Tibial artery (tissue), 4 donors: Measurements from ENCODE around the gene MEIS1.

Source experiments
- DNase-seq, 2 donors: peaks; one replicate each; pipeline ENCODE4 v3.0.0-alpha.2; 2019
- H3K27ac ChIP-seq, 2 donors: fragments of 200-600 bp; sonication (generic) in 1 of 2; 1 replicate in 1 of 2; 2 replicates in 1 of 2; pipeline ENCODE4 v1.5.1; 2018 to 2019; ENCODE audit warnings: mild to moderate bottlenecking in 1 of 2
- H3K27me3 ChIP-seq, 2 donors: fragments of 200-600 bp; sonication (generic) in 1 of 2; one replicate each; pipeline versions ENCODE4 v1.5.1 to v1.6.0; 2016 to 2019
- H3K36me3 ChIP-seq, 3 donors: fragments of 200-600 bp; sonication (generic) in 2 of 3; one replicate each; pipeline ENCODE4 v1.5.1; 2016 to 2019; ENCODE audit warnings: mild to moderate bottlenecking in 2 of 3
- H3K4me1 ChIP-seq, 4 donors: fragments of 200-600 bp; sonication (generic) in 2 of 4; 1 replicate in 3 of 4; 2 replicates in 1 of 4; pipeline ENCODE4 v1.5.1; 2016 to 2019
- H3K4me3 ChIP-seq, 2 donors: fragments of 200-600 bp; sonication (generic) in 1 of 2; 1 replicate in 1 of 2; 2 replicates in 1 of 2; pipeline ENCODE4 v1.5.1; 2018 to 2019; ENCODE audit warnings: mild to moderate bottlenecking in 2 of 2
- H3K9me3 ChIP-seq, 3 donors: fragments of 200-600 bp; sonication (generic) in 1 of 3; one replicate each; pipeline ENCODE4 v1.5.1; 2016 to 2019
- intact Hi-C: fragments of 100-400 bp; cut with DNase I; formaldehyde crosslinking; loops from one replicate; pipeline ENCODE4 v1.15.0; 2023; ENCODE audit warnings: low total_unique reads
- TF ChIP-seq, protein P1 (sequence below), 2 experiments: fragments of 200-600 bp in 1 of 2; fragments of 450-650 bp in 1 of 2; IDR thresholded peaks; one replicate each; pipeline ENCODE4 v1.5.1; 2017 to 2019; ENCODE audit warnings: antibody characterized with exemption in 2 of 2, mild to moderate bottlenecking in 1 of 2, moderate library complexity in 1 of 2

MEIS1 gene

DNA sequence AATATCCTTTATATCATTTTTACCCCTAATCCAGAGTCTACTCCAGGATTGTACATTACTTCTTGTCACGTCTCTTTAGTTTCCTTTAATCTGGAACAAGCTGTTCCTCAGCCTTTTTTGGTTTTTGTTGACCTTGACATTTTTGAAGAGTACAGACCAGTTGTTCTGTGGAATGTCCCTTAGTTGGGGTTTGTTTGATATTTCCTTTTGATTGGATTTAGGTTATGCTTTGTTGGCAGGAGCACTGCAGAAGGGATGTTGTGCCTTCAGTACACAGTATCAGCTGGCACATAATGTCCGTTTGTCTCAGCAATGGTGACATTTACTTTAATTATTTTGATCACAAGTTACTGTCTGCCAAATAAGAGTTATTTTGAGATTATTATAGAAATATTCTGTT, 160.6 kb downstream of the MEIS1 start:
- H3K36me3 ChIP-seq: no peaks in the 10 kb centered on the region
- TF ChIP-seq, protein P1, sequence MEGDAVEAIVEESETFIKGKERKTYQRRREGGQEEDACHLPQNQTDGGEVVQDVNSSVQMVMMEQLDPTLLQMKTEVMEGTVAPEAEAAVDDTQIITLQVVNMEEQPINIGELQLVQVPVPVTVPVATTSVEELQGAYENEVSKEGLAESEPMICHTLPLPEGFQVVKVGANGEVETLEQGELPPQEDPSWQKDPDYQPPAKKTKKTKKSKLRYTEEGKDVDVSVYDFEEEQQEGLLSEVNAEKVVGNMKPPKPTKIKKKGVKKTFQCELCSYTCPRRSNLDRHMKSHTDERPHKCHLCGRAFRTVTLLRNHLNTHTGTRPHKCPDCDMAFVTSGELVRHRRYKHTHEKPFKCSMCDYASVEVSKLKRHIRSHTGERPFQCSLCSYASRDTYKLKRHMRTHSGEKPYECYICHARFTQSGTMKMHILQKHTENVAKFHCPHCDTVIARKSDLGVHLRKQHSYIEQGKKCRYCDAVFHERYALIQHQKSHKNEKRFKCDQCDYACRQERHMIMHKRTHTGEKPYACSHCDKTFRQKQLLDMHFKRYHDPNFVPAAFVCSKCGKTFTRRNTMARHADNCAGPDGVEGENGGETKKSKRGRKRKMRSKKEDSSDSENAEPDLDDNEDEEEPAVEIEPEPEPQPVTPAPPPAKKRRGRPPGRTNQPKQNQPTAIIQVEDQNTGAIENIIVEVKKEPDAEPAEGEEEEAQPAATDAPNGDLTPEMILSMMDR (IDR thresholded peaks at IDR 0.05): no peak

GRCh38 chr2:66596256-66596655, 161.3 kb downstream of the MEIS1 start:
- H3K27ac ChIP-seq: no peak overlapping the region
- intact Hi-C loops: no loop called here

More for the DNA sequence above, 160.6 kb downstream of the MEIS1 start:
- Histone ChIP-seq H3K4me3 (no peak overlapping the region), H3K9me3 (no peaks in the 10 kb centered on the region), H3K4me1 (peaks cover 0 to 11% (median 0%) of the 10 kb centered on the region in 4 donors), H3K27ac (no peak overlapping the region), H3K27me3 (no peaks in the 10 kb centered on the region)
- intact Hi-C loops: no loop called here
- no peak for DNase-seq

DNA sequence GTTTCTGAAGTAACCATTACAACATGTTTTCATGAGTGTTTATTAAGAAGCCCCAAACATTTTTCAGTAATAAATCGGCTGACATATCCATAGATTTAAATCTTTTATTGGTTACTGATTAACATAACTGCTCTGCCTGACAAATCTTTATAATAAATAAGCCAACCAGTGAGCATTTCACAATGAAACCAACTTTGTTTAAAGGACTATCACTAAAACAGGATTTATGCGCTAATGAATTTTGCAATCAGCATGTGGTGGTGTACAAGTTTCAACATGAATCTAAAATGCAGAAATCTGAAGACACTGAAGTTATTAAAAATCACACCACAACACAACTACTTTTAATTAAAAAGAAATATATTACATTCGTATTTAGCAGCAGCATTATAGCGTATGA, 166.7 kb downstream of the MEIS1 start:
- H3K4me3 ChIP-seq: no peak overlapping the region
- H3K4me1 ChIP-seq: no peaks in the 10 kb centered on the region
- no peaks in the 10 kb centered on the region for H3K36me3 ChIP-seq
- H3K27ac ChIP-seq: no peak overlapping the region
- no peak for DNase-seq
- no peaks in the 10 kb centered on the region for H3K27me3 ChIP-seq
- no peaks in the 10 kb centered on the region for H3K9me3 ChIP-seq
- intact Hi-C loops: no loop called here
- TF ChIP-seq, protein P1 (IDR thresholded peaks at IDR 0.05): no peak

More at GRCh38 chr2:66596256-66596655, 161.3 kb downstream of the MEIS1 start:
- H3K27me3 ChIP-seq: no peaks in the 10 kb centered on the region
- TF ChIP-seq, protein P1 (IDR thresholded peaks at IDR 0.05): no peak
- no peak overlapping the region for H3K4me3 ChIP-seq
- no peaks in the 10 kb centered on the region for H3K9me3 ChIP-seq
- H3K4me1 ChIP-seq: peaks cover 0 to 11% (median 0%) of the 10 kb centered on the region in 4 donors
- DNase-seq: no peak
- H3K36me3 ChIP-seq: no peaks in the 10 kb centered on the region

DNA sequence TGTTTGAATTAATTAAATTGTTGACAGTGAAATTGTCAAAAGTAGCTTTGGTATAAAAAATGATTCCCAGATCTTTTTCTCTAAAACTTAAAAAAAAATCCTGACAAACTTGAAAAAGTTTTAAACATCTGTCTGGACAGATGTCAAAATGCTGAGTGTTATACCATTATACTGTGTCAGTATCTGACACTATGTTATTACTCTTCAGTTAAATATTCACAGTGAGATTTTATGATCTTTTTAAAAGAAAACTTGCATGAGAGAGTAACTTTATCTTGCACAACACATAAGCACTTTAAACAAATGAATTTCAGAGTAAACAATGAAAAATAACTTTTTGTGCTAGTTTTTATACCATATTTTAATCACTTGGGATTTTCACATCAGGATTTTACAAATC, 167.4 kb downstream of the MEIS1 start:
- no peaks in the 10 kb centered on the region for H3K27me3 ChIP-seq
- no peaks in the 10 kb centered on the region for H3K36me3 ChIP-seq
- TF ChIP-seq, protein P1 (IDR thresholded peaks at IDR 0.05): no peak
- no peaks in the 10 kb centered on the region for H3K4me1 ChIP-seq
- H3K4me3 ChIP-seq: no peak overlapping the region
- no peak for DNase-seq
- H3K9me3 ChIP-seq: no peaks in the 10 kb centered on the region
- no peak overlapping the region for H3K27ac ChIP-seq
- intact Hi-C loops: no loop called here

- no peaks in the 10 kb centered on the region for H3K4me1 ChIP-seq
- TF ChIP-seq, protein P1 (IDR thresholded peaks at IDR 0.05): no peak
- H3K27ac ChIP-seq: no peak overlapping the region
- DNase-seq: no peak
- intact Hi-C loops: no loop called here
- H3K4me3 ChIP-seq: no peak overlapping the region
- no peaks in the 10 kb centered on the region for H3K27me3 ChIP-seq
- no peaks in the 10 kb centered on the region for H3K36me3 ChIP-seq
- H3K9me3 ChIP-seq: no peaks in the 10 kb centered on the region
Observed at GRCh38 chr2:66604326-66604725, 169.4 kb downstream of the MEIS1 start.

DNA sequence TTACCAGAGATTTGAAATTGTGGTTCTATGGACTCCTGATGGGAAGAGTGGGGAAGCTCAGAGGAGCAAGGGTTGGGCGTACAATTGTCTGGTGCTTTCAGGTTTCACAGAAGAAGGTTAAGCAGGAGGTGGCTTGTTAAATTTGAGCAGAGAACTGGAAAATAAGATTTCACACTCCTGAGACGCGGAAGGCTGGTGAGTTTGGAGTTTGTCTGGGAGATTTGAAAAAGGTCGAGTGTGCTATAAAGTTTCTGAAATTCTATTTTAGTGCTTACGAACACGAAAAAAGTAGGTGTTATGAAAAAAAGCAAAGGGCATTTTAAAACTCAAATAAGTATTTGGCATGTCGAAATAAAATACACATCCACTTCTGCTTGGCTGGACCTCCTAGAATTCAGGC, 170.1 kb downstream of the MEIS1 start:
- Histone ChIP-seq H3K27ac (no peak overlapping the region), H3K4me1 (no peaks in the 10 kb centered on the region), H3K9me3 (no peaks in the 10 kb centered on the region), H3K4me3 (no peak overlapping the region), H3K36me3 (no peaks in the 10 kb centered on the region), H3K27me3 (no peaks in the 10 kb centered on the region)
- TF ChIP-seq, protein P1 (IDR thresholded peaks at IDR 0.05): no peak
- intact Hi-C loops: no loop called here
- no peak for DNase-seq
